HFF-Myc (cell line): Measurements from ENCODE around the gene CCDC160.
"Not testable (repeated sequence)": the region's sequence is repeated elsewhere in the genome, so short reads cannot be mapped to it uniquely, and the experiment has no call there.

Source experiments
- DNase-seq: peaks from one replicate; pipeline ENCODE4 v3.0.0-alpha.2; 2011; ENCODE audit warnings: low read depth; ENCODE audit errors: extremely low read depth
- H3K4me3 ChIP-seq: replicated peaks from 2 replicates; pipeline ENCODE4 v1.5.1; 2011; ENCODE audit warnings: low read depth, mild to moderate bottlenecking, control low read depth, low read length
- CTCF ChIP-seq: IDR thresholded peaks from 2 replicates; pipeline ENCODE4 v1.5.1; 2012; ENCODE audit warnings: mild to moderate bottlenecking, low read depth, low read length, control low read depth; ENCODE audit errors: missing control alignments

Gene CCDC160

DNA sequence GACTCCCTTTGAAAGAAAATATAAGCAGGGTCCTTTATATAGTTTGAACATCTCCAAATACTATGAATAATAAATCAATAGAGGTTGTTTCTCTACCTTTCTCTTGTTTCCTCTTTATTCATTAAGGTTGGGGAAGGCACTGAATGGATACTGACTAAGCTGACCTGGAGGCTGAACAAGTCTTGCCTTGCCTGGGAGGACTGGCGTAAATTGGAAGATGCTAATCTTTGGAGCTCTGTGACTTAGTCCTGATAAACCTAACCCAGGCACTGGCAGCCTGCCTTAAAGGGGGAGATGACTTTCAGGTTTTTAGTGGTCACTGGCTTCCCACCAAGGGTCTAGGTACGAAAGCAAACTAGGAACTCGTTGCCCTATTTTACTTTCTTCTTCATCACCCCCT, 10.5 kb downstream of the CCDC160 start:
- no peak overlapping the region for H3K4me3 ChIP-seq
- TF ChIP-seq CTCF, result no peak
- no peak for DNase-seq

GRCh38 chrX:134249241-134249640, 12.3 kb downstream of the CCDC160 start:
- TF ChIP-seq CTCF, result no peak
- H3K4me3 ChIP-seq, result no peak overlapping the region
- DNase-seq, result no peak

GRCh38 chrX:134251241-134251640, 14.3 kb downstream of the CCDC160 start:
- TF ChIP-seq CTCF, result no peak
- H3K4me3 ChIP-seq, result no peak overlapping the region
- no peak for DNase-seq

DNA sequence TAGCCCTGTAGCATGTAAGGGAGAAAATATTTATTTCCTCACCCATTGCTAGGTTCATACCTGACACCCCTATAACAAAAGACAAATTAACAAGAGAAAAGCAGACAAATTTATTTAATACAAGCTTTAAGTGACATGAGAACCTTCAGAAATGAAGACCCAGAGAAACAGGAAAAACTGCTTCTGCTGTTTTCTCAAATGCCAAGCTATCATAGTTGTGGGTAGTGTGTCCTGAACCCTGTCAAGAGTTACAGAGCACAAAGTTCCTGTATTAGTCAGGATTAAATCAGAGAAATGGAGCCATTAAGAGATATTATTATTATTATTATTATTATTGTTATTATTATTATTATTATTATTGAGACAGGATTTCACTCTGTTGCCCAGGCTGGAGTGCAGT, 17.5 kb downstream of the CCDC160 start:
- no peak for DNase-seq
- no peak for TF ChIP-seq CTCF
- H3K4me3 ChIP-seq, result no peak overlapping the region

GRCh38 chrX:134255555-134255954, 18.6 kb downstream of the CCDC160 start:
- no peak for DNase-seq
- H3K4me3 ChIP-seq, result no peak overlapping the region
- TF ChIP-seq CTCF, result no peak

- no peak for TF ChIP-seq CTCF
- H3K4me3 ChIP-seq, result no peak overlapping the region
Observed at GRCh38 chrX:134256684-134257083, 19.7 kb downstream of the CCDC160 start.

GRCh38 chrX:134258202-134258601, 21.2 kb downstream of the CCDC160 start:
- TF ChIP-seq CTCF, result no peak
- H3K4me3 ChIP-seq, result no peak overlapping the region
- no peak for DNase-seq

More at GRCh38 chrX:134256684-134257083, 19.7 kb downstream of the CCDC160 start:
- no peak for DNase-seq

DNA sequence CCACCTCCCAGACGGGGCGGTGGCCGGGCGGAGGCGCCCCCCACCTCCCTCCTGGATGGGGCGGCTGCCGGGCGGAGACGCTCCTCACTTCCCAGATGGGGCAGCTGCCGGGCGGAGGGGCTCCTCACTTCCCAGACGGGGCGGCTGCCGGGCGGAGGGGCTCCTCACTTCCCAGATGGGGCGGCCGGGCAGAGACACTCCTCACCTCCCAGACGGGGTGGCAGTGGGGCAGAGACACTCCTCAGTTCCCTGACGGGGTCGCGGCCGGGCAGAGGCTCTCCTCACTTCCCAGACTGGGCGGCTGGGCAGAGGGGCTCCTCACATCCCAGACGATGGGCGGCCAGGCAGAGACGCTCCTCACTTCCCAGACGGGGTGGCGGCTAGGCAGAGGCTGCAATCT, 49.0 kb downstream of the CCDC160 start:
- not testable (repeated sequence) for DNase-seq, H3K4me3 ChIP-seq
